K562 (cell line): ENCODE measurements around the gene SLC15A3. TPM values are rescaled to one million over a fixed set of nuclear protein-coding genes. Genes with fewer than 3 reads are reported as not detected.

Source experiments
- ATAC-seq: fragments of 200-7000 bp; cut with Tn5 transposase; 3 replicates; pipeline ENCODE4 v1.9.1; 2020; ENCODE audit warnings: moderate library complexity
- BruUV-seq: library from RNA; stranded (reverse); fragments of 400-500 nt; replicated peaks from 2 replicates; lab custom pipeline; 2021; lab: Mats Ljungman, UMichigan
- CTCF ChIA-PET: fragments of 300-600 bp; formaldehyde crosslinking; extraction: SDS; loops from one replicate; lab custom pipeline; 2021; ENCODE audit warnings: low intra/inter-chr PET ratio; lab: Yijun Ruan, JAX
- POLR2A ChIA-PET: fragments of 300-600, 350-650 bp; sonication (Branson Sonifier 250); formaldehyde crosslinking; extraction: SDS; loops from one replicate; lab custom pipeline; 2021; ENCODE audit warnings: antibody characterized with exemption, inconsistent platforms; lab: Yijun Ruan, JAX
- DNase-seq, 4 experiments: peaks; one replicate each; pipeline versions ENCODE4 v3.0.0 to v3.0.0-alpha.2; 2011 to 2018; ENCODE audit warnings: low spot score in 3 of 4, mixed read lengths in 3 of 4; ENCODE audit errors: extremely low read depth in 1 of 4
- FAIRE-seq: peaks from 2 replicates; lab custom pipeline; 2011; peaks lifted over from hg19 to GRCh38; lab: Jason Lieb, UNC
- H2AFZ ChIP-seq: 2 replicates; pipeline ENCODE4 v1.6.0; 2011; ENCODE audit warnings: low read depth, low read length, control low read depth, inconsistent platforms
- H3K27ac ChIP-seq: fragments of 200-600 bp; 3 replicates; pipeline ENCODE4 v1.8.0; 2011; ENCODE audit warnings: low read depth, mild to moderate bottlenecking, control low read depth, inconsistent platforms, low read length, moderate library complexity, mixed read lengths; ENCODE audit errors: extremely low read depth
- H3K27me3 ChIP-seq, 2 experiments: fragments of 300-600 bp in 1 of 2; 2 replicates in 1 of 2; 3 replicates in 1 of 2; pipeline versions ENCODE4 v1.6.0 to v1.8.0; 2011; ENCODE audit warnings: inconsistent platforms in 2 of 2, low read length in 2 of 2, mild to moderate bottlenecking in 1 of 2, mixed read lengths in 1 of 2, moderate library complexity in 1 of 2; ENCODE audit not compliant: control insufficient read depth in 2 of 2, insufficient read depth in 2 of 2
- H3K36me3 ChIP-seq: fragments of 300-600 bp; 3 replicates; pipeline ENCODE4 v1.8.0; 2011; ENCODE audit warnings: mild to moderate bottlenecking, low read length, inconsistent platforms; ENCODE audit not compliant: control insufficient read depth, insufficient read depth
- H3K4me1 ChIP-seq, 2 experiments: fragments of 200-600 bp in 1 of 2; replicated peaks in 1 of 2; 2 replicates in 1 of 2; 3 replicates in 1 of 2; pipeline versions ENCODE4 v1.5.1 to v1.8.0; 2011; ENCODE audit warnings: inconsistent platforms in 2 of 2, low read length in 2 of 2, mild to moderate bottlenecking in 1 of 2, mixed read lengths in 1 of 2, moderate library complexity in 1 of 2; ENCODE audit not compliant: control insufficient read depth in 2 of 2, insufficient read depth in 2 of 2
- H3K4me2 ChIP-seq: 2 replicates; pipeline ENCODE4 v1.6.1; 2011; ENCODE audit warnings: low read length, control low read depth, inconsistent platforms, mixed read lengths; ENCODE audit not compliant: insufficient read depth
- H3K4me3 ChIP-seq: fragments of 200-600 bp; sonication (generic), shearing (Covaris generic); 2 replicates; pipeline ENCODE4 v1.5.1; 2016; ENCODE audit warnings: control low read depth, inconsistent platforms
- H3K79me2 ChIP-seq: fragments of 200-600 bp; 3 replicates; pipeline ENCODE4 v1.8.0; 2011; ENCODE audit warnings: low read length, inconsistent platforms; ENCODE audit not compliant: control insufficient read depth, insufficient read depth
- H3K9ac ChIP-seq, 2 experiments: 2 replicates each; pipeline versions ENCODE4 v1.6.0 to v1.6.1; 2011; ENCODE audit warnings: low read depth in 2 of 2, low read length in 2 of 2, control low read depth in 1 of 2, inconsistent platforms in 1 of 2, mild to moderate bottlenecking in 1 of 2, mixed read lengths in 1 of 2; ENCODE audit not compliant: insufficient read depth in 1 of 2
- H3K9me1 ChIP-seq: one replicate; pipeline ENCODE4 v1.6.0; 2011; ENCODE audit warnings: inconsistent platforms, mild to moderate bottlenecking, low read length, moderate library complexity; ENCODE audit not compliant: control insufficient read depth, insufficient read depth
- H3K9me3 ChIP-seq: replicated peaks from 2 replicates; pipeline ENCODE4 v1.5.1; 2011; ENCODE audit warnings: low read depth, low read length, inconsistent platforms; ENCODE audit not compliant: control insufficient read depth, insufficient read depth
- H4K20me1 ChIP-seq: replicated peaks from 2 replicates; pipeline ENCODE4 v1.6.1; 2011; ENCODE audit warnings: low read length, inconsistent platforms, mixed read lengths; ENCODE audit not compliant: control insufficient read depth, insufficient read depth
- DMBX1 ChIP-seq: fragments of 250-450 bp; sonication (Bioruptor Pico); IDR thresholded peaks from 2 replicates; pipeline ENCODE4 v1.8.0; 2022; ENCODE audit warnings: inconsistent platforms, mild to moderate bottlenecking, moderate library complexity, borderline replicate concordance
- HEY1 ChIP-seq: fragments of 250-450 bp; sonication (Bioruptor Pico); IDR thresholded peaks from 2 replicates; pipeline ENCODE4 v1.5.0; 2020; ENCODE audit warnings: mild to moderate bottlenecking, moderate library complexity, borderline replicate concordance
- NR1H2 ChIP-seq: sonication (generic); formaldehyde crosslinking; IDR thresholded peaks from 2 replicates; pipeline ENCODE4 v1.4.0; 2020; ENCODE audit warnings: mild to moderate bottlenecking, missing genetic modification reagents
- PTBP1 ChIP-seq: fragments of 200-400 bp; formaldehyde crosslinking; IDR thresholded peaks from 2 replicates; pipeline ENCODE4 v1.6.1; 2017; ENCODE audit warnings: low read depth, low read length
- RBM39 ChIP-seq: fragments of 200-400 bp; formaldehyde crosslinking; optimal IDR thresholded peaks from 2 replicates; pipeline ENCODE3; 2018; ENCODE audit warnings: low read depth, low read length
- TCF7 ChIP-seq: sonication (generic); IDR thresholded peaks from 2 replicates; pipeline ENCODE4 v1.6.1; 2016; ENCODE audit warnings: antibody characterized with exemption, borderline replicate concordance
- WGBS: fragments of 100-300 bp; shearing (Covaris generic); methylation state at CpG from one replicate; pipeline ENCODE4 v1.1.6; 2016; ENCODE audit warnings: low coverage, mixed read lengths; ENCODE audit not compliant: insufficient coverage; ENCODE audit errors: missing lambda C conversion rate; 5-methylcytosine and 5-hydroxymethylcytosine counted together
- in situ Hi-C: fragments of 300-500 bp; cut with MboI; formaldehyde crosslinking; loops from 4 replicates; pipeline ENCODE4 v1.15.0; 2018; ENCODE audit warnings: inconsistent platforms, mixed read lengths
- intact Hi-C: fragments of 100-400 bp; cut with micrococcal nuclease; formaldehyde crosslinking; loops from 2 replicates; pipeline ENCODE4 v1.14.2; 2022
- polyA plus RNA-seq, 8 experiments: library from polyadenylated mRNA; depleted of rRNA in 4 of 8; stranded (reverse) in 5 of 8; unstranded in 3 of 8; fragments of >200 nt; fragmentation: Nextera tagmentation in 2 of 8; fragmentation: Illumina TruSeq in 1 of 8; extraction: Ambion mirVana in 2 of 8; extraction: Trizol in 1 of 8; gene quantifications; 2 replicates each; pipeline versions ENCODE4 v1.2.1 to v1.2.3, GENCODE V29; 2011 to 2014; ENCODE audit warnings: inconsistent platforms in 1 of 8, missing spikeins in 1 of 8
- total RNA-seq, 7 experiments: library from RNA; depleted of rRNA in 6 of 7; stranded (reverse); fragments of >200 nt in 6 of 7; fragmentation: Illumina TruSeq in 2 of 7; extraction: Trizol in 2 of 7; gene quantifications; 2 replicates each; pipeline versions ENCODE4 v1.2.1 to v1.2.3, GENCODE V29; 2011 to 2021; ENCODE audit warnings: low replicate concordance in 1 of 7

Gene SLC15A3
- total and polyA plus RNA-seq, 9 of the 15 experiments (the other 6 are each of a cell fraction or from before 2014, with no cell fraction given): 0.07 to 0.27 TPM; not detected in 7

DNA sequence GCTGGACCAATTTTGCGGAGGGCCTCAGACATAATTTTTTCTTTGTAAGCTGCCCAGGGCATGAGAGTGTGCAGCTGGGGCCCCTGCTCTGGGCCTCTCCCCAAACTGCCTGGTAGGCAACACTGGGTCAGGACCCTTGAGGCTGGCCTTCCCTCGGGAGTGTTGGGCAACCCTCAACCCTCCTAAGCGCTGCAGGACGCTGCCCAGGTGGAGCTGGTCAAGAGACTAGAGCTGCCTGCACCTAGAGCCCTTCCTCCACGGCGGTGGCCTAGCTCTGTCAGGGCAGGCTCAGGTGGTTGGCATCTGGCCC, 28.2 kb downstream of the SLC15A3 start:
- H3K4me3 ChIP-seq: no peak overlapping the region
- TF ChIP-seq DMBX1 (CRISPR knock-in tag) (no peak), RBM39 (peak; percentile 46)
- intact Hi-C loops: no loop called here
- H3K36me3 ChIP-seq: peaks cover 43% of the 10 kb centered on the region
- no peak overlapping the region for H2AFZ ChIP-seq
- in situ Hi-C loops: no loop called here
- no peak overlapping the region for H3K4me2 ChIP-seq
- peak; percentile 6; the same call in 1 of the 3 replicates for ATAC-seq
- ChIA-PET CTCF (no interaction called here), POLR2A (interaction anchor here (0.9 to 1.6 kb wide), 5 partner anchors 9 to 29 kb away, joined by 3 to 7 read pairs (median 5); no protein-coding TSS in a partner anchor)
- H3K9ac ChIP-seq: peak overlapping the region in 1 of 2 experiments; percentile 76; a peak in 1 of 4 replicates
- no peaks in the 10 kb centered on the region for H3K9me1 ChIP-seq
- H3K27me3 ChIP-seq: peaks cover 31 to 43% of the 10 kb centered on the region in 2 experiments
- BruUV-seq: no TSS peak
- no peak for DNase-seq
- H4K20me1 ChIP-seq: peaks cover 5% of the 10 kb centered on the region; the same call in 1 of the 2 replicates
- 50% methylated on average over 6 of the region's 6 CpGs for WGBS
- H3K4me1 ChIP-seq: peaks cover 2 to 22% of the 10 kb centered on the region in 2 experiments; a peak in 4 of 5 replicates
- no peak for FAIRE-seq
- H3K79me2 ChIP-seq: peaks cover 8% of the 10 kb centered on the region; the same call in 2 of the 3 replicates
- no peak overlapping the region for H3K27ac ChIP-seq
- H3K9me3 ChIP-seq: no peaks in the 10 kb centered on the region

DNA sequence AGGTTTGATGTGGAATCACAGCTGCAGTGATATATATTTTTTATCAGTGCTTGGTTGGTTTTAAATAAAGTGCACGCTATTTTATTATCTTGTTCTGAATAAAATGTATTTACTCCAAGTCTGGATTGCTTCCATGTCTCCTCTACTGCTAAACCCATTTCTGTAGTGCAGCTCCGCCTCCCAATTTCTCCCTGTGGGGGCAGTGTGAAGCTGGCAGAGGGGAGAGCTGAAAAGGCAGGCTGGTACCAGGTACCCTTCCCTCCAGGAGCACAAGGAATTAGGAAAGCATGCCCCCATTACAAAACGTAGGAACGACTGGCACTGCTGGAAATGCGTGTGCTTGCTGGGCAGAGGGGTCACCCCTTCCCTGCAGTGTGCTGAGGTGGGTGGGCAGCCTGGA, 28.6 kb downstream of the SLC15A3 start:
- POLR2A ChIA-PET: interaction anchor here (0.9 to 1.6 kb wide), 3 partner anchors 10 to 28 kb away, joined by 3 to 7 read pairs (median 6); no protein-coding TSS in a partner anchor
- no peak for ATAC-seq
- H2AFZ ChIP-seq: no peak overlapping the region
- H3K9me3 ChIP-seq: no peaks in the 10 kb centered on the region
- no peak for TF ChIP-seq NR1H2
- no peak for TF ChIP-seq PTBP1
- TF ChIP-seq TCF7: no peak
- no peak for TF ChIP-seq HEY1 (CRISPR knock-in tag)
- TF ChIP-seq, all 486 proteins: peak for 0
- intact Hi-C loops (no loop called here), in situ Hi-C loops (no loop called here)
- Histone ChIP-seq H3K4me1 (peaks cover 5 to 22% of the 10 kb centered on the region in 2 experiments; a peak in 4 of 5 replicates), H4K20me1 (peaks cover 5% of the 10 kb centered on the region; the same call in 1 of the 2 replicates), H3K4me3 (no peak overlapping the region), H3K27me3 (peaks cover 29 to 39% of the 10 kb centered on the region in 2 experiments), H3K27ac (no peak overlapping the region), H3K9me1 (no peaks in the 10 kb centered on the region), H3K9ac (no peak overlapping the region), H3K36me3 (peaks cover 43% of the 10 kb centered on the region), H3K4me2 (no peak overlapping the region), H3K79me2 (peaks cover 10% of the 10 kb centered on the region; the same call in 2 of the 3 replicates)
- DNase-seq (no peak), FAIRE-seq (no peak)
- CTCF ChIA-PET: no interaction called here
- 69% methylated on average over 5 of the region's 5 CpGs for WGBS
- BruUV-seq: no TSS peak
